HFF-Myc (cell line): ENCODE data around the gene PROX2.

ENCODE experiments used
- DNase-seq: peaks from one replicate; pipeline ENCODE4 v3.0.0-alpha.2; 2011; ENCODE audit warnings: low read depth; ENCODE audit errors: extremely low read depth
- H3K4me3 ChIP-seq: replicated peaks from 2 replicates; pipeline ENCODE4 v1.5.1; 2011; ENCODE audit warnings: low read depth, mild to moderate bottlenecking, control low read depth, low read length
- TF ChIP-seq, protein P1 (sequence below): IDR thresholded peaks from 2 replicates; pipeline ENCODE4 v1.5.1; 2012; ENCODE audit warnings: mild to moderate bottlenecking, low read depth, low read length, control low read depth; ENCODE audit errors: missing control alignments

PROX2 gene

DNA sequence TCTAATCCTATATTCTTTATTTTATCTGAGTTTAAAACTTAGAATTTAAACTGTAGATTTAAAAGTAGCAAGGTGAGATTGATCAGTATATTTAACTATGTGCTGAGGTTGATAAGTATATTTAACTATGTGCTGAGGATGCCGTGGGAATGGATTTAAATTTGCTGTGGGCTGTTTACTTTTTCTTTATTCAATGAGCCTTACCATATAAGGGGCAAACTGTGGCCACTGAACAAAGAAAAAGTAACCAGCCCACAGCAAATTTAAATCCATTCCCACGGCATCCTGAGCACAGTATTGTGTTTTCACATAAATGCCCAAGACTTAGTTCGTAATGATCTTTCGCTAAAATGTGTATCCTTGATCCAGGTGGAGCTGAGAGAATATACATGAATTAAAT lies 43.1 kb downstream of the PROX2 start:
- TF ChIP-seq, protein P1, sequence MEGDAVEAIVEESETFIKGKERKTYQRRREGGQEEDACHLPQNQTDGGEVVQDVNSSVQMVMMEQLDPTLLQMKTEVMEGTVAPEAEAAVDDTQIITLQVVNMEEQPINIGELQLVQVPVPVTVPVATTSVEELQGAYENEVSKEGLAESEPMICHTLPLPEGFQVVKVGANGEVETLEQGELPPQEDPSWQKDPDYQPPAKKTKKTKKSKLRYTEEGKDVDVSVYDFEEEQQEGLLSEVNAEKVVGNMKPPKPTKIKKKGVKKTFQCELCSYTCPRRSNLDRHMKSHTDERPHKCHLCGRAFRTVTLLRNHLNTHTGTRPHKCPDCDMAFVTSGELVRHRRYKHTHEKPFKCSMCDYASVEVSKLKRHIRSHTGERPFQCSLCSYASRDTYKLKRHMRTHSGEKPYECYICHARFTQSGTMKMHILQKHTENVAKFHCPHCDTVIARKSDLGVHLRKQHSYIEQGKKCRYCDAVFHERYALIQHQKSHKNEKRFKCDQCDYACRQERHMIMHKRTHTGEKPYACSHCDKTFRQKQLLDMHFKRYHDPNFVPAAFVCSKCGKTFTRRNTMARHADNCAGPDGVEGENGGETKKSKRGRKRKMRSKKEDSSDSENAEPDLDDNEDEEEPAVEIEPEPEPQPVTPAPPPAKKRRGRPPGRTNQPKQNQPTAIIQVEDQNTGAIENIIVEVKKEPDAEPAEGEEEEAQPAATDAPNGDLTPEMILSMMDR, result no peak
- DNase-seq, result no peak
- no peak overlapping the region for H3K4me3 ChIP-seq

DNA sequence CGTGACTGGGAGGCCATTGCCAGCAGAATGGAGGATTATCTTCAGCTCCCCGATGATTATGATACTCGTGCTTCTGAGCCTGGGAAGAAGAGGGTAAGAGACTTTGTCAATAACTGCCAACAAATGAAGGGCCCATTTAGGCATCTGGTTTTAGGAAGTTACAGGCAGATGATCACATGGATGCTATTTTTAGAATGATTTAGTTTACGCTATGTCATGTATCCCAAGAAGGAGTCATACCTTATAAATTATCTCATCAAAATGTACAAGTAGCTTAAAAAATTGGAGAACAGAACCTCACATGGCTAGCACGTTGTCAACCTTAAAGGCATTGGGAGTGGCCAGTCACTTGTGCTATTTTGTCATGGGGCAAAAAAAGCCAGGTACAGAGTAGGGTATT lies 46.7 kb downstream of the PROX2 start:
- TF ChIP-seq, protein P1, result no peak

DNA sequence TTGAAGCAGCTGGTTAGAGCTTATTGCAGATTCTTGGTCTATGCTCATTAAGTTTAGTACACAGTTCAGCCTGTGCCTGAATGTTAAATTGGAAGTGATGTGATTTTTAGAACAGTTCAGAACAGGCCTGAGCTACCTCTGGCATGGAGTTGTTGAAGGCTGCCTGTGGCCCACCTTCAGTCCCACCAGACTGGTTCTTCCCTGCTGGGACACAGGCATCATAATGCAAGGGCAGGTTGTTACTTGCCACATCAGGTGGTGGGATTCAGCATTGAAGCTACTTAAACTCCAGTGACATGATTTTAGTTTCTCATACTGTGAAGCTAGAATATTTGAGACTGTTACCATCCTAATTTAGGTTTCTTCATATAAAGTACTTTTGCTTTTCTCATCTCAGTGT lies 49.4 kb downstream of the PROX2 start:
- H3K4me3 ChIP-seq, result no peak overlapping the region
- TF ChIP-seq, protein P1, result no peak
- no peak for DNase-seq

More for the DNA sequence above, 46.7 kb downstream of the PROX2 start:
- H3K4me3 ChIP-seq, result no peak overlapping the region
- no peak for DNase-seq
